Heart right ventricle (tissue), 16 donors: ENCODE measurements around the gene WDFY4. TPM values are rescaled to one million over a fixed set of nuclear protein-coding genes. Genes with fewer than 3 reads are reported as not detected.

ENCODE experiments used
- ATAC-seq, 8 donors: fragments of 200-7000 bp; cut with Tn5 transposase; one replicate each; pipeline ENCODE4 v1.9.1; 2020; ENCODE audit warnings: mild to moderate bottlenecking in 8 of 8, moderate library complexity in 8 of 8, moderate number of reproducible peaks in 1 of 8
- DNase-seq, 2 donors: peaks; one replicate each; pipeline ENCODE4 v3.0.0-alpha.2; 2020
- H3K27ac ChIP-seq, 10 donors: fragments of 200-600 bp; sonication (generic) in 2 of 10; one replicate each; pipeline versions ENCODE4 v1.5.0 to v1.8.0; 2020 to 2022; ENCODE audit warnings: mild to moderate bottlenecking in 3 of 10
- H3K27me3 ChIP-seq, 7 donors: fragments of 200-600 bp; one replicate each; pipeline ENCODE4 v1.8.0; 2021 to 2022; ENCODE audit warnings: mild to moderate bottlenecking in 2 of 7
- H3K36me3 ChIP-seq, 9 donors: fragments of 200-600 bp; sonication (generic) in 1 of 9; one replicate each; pipeline versions ENCODE4 v1.5.0 to v1.8.0; 2020 to 2022; ENCODE audit warnings: mild to moderate bottlenecking in 2 of 9
- H3K4me1 ChIP-seq, 9 donors: fragments of 200-600 bp; sonication (generic) in 1 of 9; one replicate each; pipeline versions ENCODE4 v1.5.0 to v1.8.0; 2020 to 2022; ENCODE audit warnings: mild to moderate bottlenecking in 4 of 9
- H3K4me3 ChIP-seq, 10 donors: fragments of 200-600 bp; sonication (generic) in 2 of 10; one replicate each; pipeline versions ENCODE4 v1.5.0 to v1.8.0; 2020 to 2022; ENCODE audit warnings: mild to moderate bottlenecking in 7 of 10, moderate library complexity in 2 of 10
- H3K9me3 ChIP-seq, 11 donors: fragments of 200-600 bp in 10 of 11; sonication (generic) in 2 of 11; one replicate each; pipeline versions ENCODE4 v1.5.0 to v1.8.0; 2013 to 2022; ENCODE audit warnings: mild to moderate bottlenecking in 2 of 11, control low read depth in 1 of 11, moderate library complexity in 1 of 11
- WGBS, 2 donors: extraction: QIAGEN DNeasy Blood & Tissue Kit; methylation state at CpG; one replicate each; pipeline ENCODE4 v1.1.7; 2013; ENCODE audit warnings: inconsistent platforms in 1 of 2; 5-methylcytosine and 5-hydroxymethylcytosine counted together
- intact Hi-C, 10 donors: fragments of 100-400 bp; cut with DNase I; formaldehyde crosslinking; loops; one replicate each; pipeline versions ENCODE4 v1.11.1 to v1.14.2; 2022
- polyA plus RNA-seq, 2 donors: library from polyadenylated mRNA; stranded (reverse); fragments of 200-250 nt; gene quantifications; one replicate each; pipeline ENCODE4 v1.2.3, GENCODE V29; 2013
- total RNA-seq, 10 donors: library from RNA; stranded (reverse); fragmentation: NEBNext Ultra II Directional in 3 of 10; extraction: Animal tissue kit (Norgen Biotek cat#: 25700) in 3 of 10; gene quantifications; one replicate each; pipeline versions ENCODE4 v1.2.1 to v1.2.4, GENCODE V29; 2021 to 2023
- TF ChIP-seq, protein P1 (sequence below), 9 donors: fragments of 200-600 bp; sonication (generic) in 2 of 9; IDR thresholded peaks; one replicate each; pipeline versions ENCODE4 v1.5.0 to v1.8.0; 2021 to 2022; ENCODE audit warnings: antibody characterized with exemption in 9 of 9, mild to moderate bottlenecking in 5 of 9, moderate library complexity in 1 of 9
- donor health status: Arrhythmogenic right ventricular cardiomyopathy.
- donor health status: ischemic (EF 13 %, LVEDD 7.1; RV severe dilation, severe dysfunction).
- donor health status: healthy with polysubstance abuse.
- donor health status: DM: no; HTN: yes; CAD: no.
- donor health status: DM: no; HTN: no; CAD: no.
- donor health status: ischemic (EF 25% LVEDD 6.9; RV normal size, moderate dysfunction).
- donor health status: ischemic (EF 25% LVEDD 5.7; RV mildly dilated, moderate dysfunction).
- donor health status: healthy.
- donor health status: DM: yes; HTN: yes; CAD: no.
- donor health status: Ischemic cardiomyopathy.
- donor health status: ischemic (EF 35%, LVEDD 5.7; RV mildly dilated, moderate dysfunction).
- donor health status: nonischemic (EF 11% LVEDD 7.7; RV severe dilation, severe dysfunction).
- donor health status: DM: yes; HTN: yes; CAD: no.
- donor health status: PGD.
- donor health status: ischemic (EF 29% LVEDD 5.4; RV normal size, mild dysfunction).
- donor health status: nonischemic (EF 23%, LVEDD 6.1; RV moderate dilation, normal function).

The WDFY4 gene
- total and polyA plus RNA-seq, 12 donors = 0.59 to 7.4 (median 0.92) TPM

DNA sequence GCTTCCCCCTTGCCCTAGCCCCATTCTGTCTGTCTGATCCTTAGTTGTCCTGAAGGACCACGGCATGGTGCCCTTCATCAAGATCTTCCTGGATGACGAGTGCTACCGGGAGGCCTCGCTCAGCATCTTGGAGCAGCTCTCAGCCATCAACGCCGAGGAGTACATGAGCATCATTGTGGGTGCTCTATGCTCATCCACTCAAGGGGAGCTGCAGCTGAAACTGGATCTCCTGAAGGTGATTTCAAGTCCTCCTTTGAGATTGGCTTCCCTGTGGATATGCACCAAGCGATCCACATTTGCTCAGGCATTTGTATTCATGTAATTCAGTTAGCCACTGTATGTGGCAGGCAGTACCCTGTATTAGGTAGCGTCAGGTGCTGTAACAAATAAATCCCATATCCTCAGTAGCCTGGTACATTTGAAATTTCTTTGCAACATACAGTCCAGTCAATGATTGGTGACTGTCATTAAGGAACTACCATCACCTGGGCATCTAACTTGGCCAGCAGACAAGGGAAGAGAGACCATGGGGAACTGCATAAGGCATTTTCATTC, 51.2 kb downstream of the WDFY4 start:
- no peaks in the 10 kb centered on the region for H3K9me3 ChIP-seq
- intact Hi-C loops = no loop called here
- 82 to 93% methylated on average over 8 of the region's 8 CpGs for WGBS, 2 donors
- ATAC-seq (no peak), DNase-seq (no peak)
- H3K4me3 ChIP-seq = no peak overlapping the region
- no peaks in the 10 kb centered on the region for H3K4me1 ChIP-seq
- TF ChIP-seq, protein P1, sequence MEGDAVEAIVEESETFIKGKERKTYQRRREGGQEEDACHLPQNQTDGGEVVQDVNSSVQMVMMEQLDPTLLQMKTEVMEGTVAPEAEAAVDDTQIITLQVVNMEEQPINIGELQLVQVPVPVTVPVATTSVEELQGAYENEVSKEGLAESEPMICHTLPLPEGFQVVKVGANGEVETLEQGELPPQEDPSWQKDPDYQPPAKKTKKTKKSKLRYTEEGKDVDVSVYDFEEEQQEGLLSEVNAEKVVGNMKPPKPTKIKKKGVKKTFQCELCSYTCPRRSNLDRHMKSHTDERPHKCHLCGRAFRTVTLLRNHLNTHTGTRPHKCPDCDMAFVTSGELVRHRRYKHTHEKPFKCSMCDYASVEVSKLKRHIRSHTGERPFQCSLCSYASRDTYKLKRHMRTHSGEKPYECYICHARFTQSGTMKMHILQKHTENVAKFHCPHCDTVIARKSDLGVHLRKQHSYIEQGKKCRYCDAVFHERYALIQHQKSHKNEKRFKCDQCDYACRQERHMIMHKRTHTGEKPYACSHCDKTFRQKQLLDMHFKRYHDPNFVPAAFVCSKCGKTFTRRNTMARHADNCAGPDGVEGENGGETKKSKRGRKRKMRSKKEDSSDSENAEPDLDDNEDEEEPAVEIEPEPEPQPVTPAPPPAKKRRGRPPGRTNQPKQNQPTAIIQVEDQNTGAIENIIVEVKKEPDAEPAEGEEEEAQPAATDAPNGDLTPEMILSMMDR (IDR thresholded peaks at IDR 0.05) = no peak
- H3K27me3 ChIP-seq = no peaks in the 10 kb centered on the region
- no peak overlapping the region for H3K27ac ChIP-seq
- peaks cover 0 to 51% (median 0%) of the 10 kb centered on the region in 9 donors for H3K36me3 ChIP-seq

DNA sequence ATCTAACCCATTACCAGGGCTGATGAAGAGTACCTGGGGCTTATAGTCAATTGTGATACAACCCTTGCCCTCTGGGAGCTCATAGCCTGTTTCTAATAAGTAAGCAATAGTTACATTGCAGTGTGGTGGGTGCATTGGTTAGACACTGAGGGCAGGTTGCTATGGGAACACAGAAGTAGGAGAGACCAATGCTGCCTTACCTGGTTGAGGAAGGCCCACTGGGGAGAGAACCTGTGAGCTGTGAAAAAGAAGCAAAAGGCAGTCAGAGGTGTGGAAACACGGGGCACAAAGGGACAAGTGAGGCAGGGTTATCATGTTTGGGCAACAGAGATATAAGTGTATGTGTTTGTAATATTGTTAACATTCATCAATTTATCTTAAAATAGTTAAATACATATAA, 51.9 kb downstream of the WDFY4 start:
- DNase-seq (no peak), ATAC-seq (no peak)
- Histone ChIP-seq H3K27ac (no peak overlapping the region), H3K27me3 (no peaks in the 10 kb centered on the region), H3K9me3 (no peaks in the 10 kb centered on the region), H3K4me1 (no peaks in the 10 kb centered on the region), H3K36me3 (peaks cover 0 to 44% (median 0%) of the 10 kb centered on the region in 9 donors), H3K4me3 (no peak overlapping the region)
- intact Hi-C loops = no loop called here
- TF ChIP-seq, protein P1 (IDR thresholded peaks at IDR 0.05) = no peak
- WGBS, 2 donors = 0 to 79% methylated on average over 1 of the region's 1 CpG

DNA sequence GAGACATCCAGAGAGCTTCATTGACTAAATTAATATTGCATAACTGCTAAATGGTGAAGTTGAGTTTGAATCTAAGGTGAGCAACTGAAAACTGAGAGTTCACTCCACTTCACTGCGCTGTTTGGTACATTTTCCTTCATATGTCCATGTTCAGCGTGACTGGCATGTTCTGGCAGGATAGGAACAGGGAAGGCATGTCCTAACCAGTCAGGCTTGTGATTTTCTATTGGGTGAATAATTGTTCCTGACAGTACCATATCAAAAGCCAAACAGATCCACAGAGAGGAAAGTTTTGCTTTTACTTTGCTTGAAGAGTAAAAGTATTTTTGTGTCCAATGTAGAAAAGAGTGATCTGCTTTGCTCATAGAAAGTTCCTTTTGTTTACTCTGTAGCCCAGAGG, 53.2 kb downstream of the WDFY4 start:
- Histone ChIP-seq H3K27ac (no peak overlapping the region), H3K36me3 (peaks cover 0 to 36% (median 0%) of the 10 kb centered on the region in 9 donors), H3K9me3 (no peaks in the 10 kb centered on the region), H3K4me3 (no peak overlapping the region), H3K27me3 (no peaks in the 10 kb centered on the region), H3K4me1 (no peaks in the 10 kb centered on the region)
- DNase-seq (no peak), ATAC-seq (no peak)
- TF ChIP-seq, protein P1 (IDR thresholded peaks at IDR 0.05) = no peak
- intact Hi-C loops = no loop called here
- WGBS, 2 donors = 93 to 94% methylated on average over 2 of the region's 2 CpGs

DNA sequence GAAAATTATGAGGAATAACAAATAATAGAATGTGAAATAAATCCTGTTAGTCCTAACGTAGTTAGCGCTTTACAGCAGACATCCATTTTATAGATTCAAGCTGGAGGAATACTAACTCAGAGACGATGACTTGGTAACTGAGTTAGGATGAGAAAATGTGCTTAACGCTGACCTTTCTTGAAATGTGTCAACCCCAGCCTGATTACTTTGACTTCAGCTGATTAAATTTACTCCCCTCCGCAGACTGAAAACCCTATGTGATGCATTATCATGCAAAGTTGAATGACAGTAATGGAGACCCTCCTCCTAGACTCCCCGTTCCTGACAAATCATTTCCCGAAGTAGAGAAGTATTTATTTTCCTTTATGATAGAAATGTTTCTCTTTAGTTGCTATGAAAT, 54.5 kb downstream of the WDFY4 start:
- DNase-seq = no peak
- TF ChIP-seq, protein P1 (IDR thresholded peaks at IDR 0.05) = no peak
- intact Hi-C loops = no loop called here
- Histone ChIP-seq H3K4me3 (no peak overlapping the region), H3K27me3 (no peaks in the 10 kb centered on the region), H3K27ac (no peak overlapping the region), H3K4me1 (no peaks in the 10 kb centered on the region), H3K36me3 (peaks cover 0 to 33% (median 0%) of the 10 kb centered on the region in 9 donors), H3K9me3 (no peaks in the 10 kb centered on the region)
- 79 to 87% methylated on average over 7 of the region's 7 CpGs for WGBS, 2 donors
- ATAC-seq = no peak
